Activated naive CD8-positive, alpha-beta T cell (primary cell): ENCODE measurements around the gene C1orf87.

ENCODE experiments used
- H3K27ac Mint-ChIP-seq: one replicate; pipeline ENCODE4 v1.8.0; 2021; ENCODE audit warnings: mixed read lengths
- H3K27me3 Mint-ChIP-seq: one replicate; pipeline ENCODE4 v1.8.0; 2021; ENCODE audit warnings: mixed read lengths
- H3K36me3 Mint-ChIP-seq: one replicate; pipeline ENCODE4 v1.8.0; 2021; ENCODE audit warnings: mixed read lengths
- H3K4me1 Mint-ChIP-seq: one replicate; pipeline ENCODE4 v1.8.0; 2021; ENCODE audit warnings: low read depth, mixed read lengths
- H3K4me3 Mint-ChIP-seq: one replicate; pipeline ENCODE4 v1.8.0; 2021; ENCODE audit warnings: mild to moderate bottlenecking, mixed read lengths
- H3K9me3 Mint-ChIP-seq: one replicate; pipeline ENCODE4 v1.8.0; 2021; ENCODE audit warnings: low read depth, mixed read lengths

Gene C1orf87

DNA sequence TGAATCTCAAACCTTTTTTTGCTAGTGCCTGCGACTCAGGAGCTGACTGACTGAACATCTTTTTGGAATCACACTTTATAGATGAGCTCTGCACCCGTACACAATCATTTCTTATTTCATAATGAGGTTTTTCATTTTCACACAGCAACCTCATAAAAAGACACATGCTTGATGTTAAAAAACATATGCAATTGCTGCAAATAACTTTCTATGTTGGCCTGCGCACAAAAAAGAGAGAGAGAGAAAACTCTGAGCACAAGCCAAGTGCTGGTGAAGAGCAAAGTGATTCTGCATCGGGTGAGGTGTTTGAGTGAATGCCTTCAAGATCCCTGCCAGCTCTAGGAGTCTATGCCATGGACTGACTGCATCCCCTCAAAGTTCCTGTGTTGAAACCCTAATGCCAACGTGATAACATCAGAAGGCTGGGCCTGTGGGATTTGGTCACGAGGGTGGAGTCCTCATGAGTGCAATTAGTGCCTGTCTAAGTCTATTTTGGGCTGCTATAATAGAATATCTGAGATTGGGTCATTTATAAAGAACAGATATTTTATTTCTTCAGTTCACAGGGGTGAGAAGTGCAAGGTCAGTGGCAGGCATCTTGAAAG, 36.6 kb downstream of the C1orf87 start:
- no peaks in the 10 kb centered on the region for H3K36me3 Mint-ChIP-seq
- no peaks in the 10 kb centered on the region for H3K4me1 Mint-ChIP-seq
- no peak overlapping the region for H3K4me3 Mint-ChIP-seq
- no peak overlapping the region for H3K27ac Mint-ChIP-seq
- no peaks in the 10 kb centered on the region for H3K27me3 Mint-ChIP-seq
- H3K9me3 Mint-ChIP-seq = no peaks in the 10 kb centered on the region

DNA sequence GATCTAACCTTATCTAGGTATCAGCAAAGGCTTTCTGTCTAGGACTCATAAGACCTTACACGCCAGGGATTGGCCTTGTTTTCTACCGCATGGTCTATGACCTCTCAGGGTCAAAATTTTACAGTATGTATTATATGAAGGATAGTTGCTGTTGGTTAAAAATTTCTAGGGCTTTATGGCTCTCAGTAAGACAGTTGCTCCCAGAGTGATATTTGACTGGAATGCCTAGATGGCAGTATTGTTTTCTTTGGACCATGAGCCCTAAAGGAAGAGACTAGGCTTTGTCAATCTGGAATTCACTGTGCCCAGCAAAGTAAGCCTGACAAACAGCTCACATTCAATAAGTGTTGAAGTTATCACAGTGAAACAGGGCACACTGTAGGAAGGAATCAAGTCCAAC, 37.6 kb downstream of the C1orf87 start:
- Mint-ChIP-seq H3K4me1 (no peaks in the 10 kb centered on the region), H3K27ac (no peak overlapping the region), H3K9me3 (no peaks in the 10 kb centered on the region), H3K4me3 (no peak overlapping the region), H3K27me3 (no peaks in the 10 kb centered on the region), H3K36me3 (no peaks in the 10 kb centered on the region)

DNA sequence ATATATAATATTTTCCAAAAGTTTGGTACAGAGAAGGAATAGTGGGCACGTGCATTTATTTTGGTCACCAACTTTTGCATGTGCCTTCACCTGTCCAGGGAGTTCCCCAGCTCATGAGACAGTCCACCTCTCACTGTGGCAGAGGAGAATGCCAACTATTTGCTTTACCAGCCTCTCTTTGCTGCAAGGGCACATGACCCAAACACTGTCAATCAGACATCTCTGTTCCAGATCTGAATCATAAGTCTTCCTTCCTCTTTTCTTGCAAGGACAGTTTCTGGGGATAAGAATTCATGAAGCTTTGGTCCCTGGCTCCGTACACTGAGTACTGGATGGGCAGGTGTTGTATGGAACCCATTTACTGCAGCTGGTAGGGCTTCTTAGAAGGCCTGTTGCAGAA, 38.6 kb downstream of the C1orf87 start:
- Mint-ChIP-seq H3K36me3 (no peaks in the 10 kb centered on the region), H3K4me1 (no peaks in the 10 kb centered on the region), H3K4me3 (no peak overlapping the region), H3K9me3 (no peaks in the 10 kb centered on the region), H3K27ac (no peak overlapping the region), H3K27me3 (no peaks in the 10 kb centered on the region)

DNA sequence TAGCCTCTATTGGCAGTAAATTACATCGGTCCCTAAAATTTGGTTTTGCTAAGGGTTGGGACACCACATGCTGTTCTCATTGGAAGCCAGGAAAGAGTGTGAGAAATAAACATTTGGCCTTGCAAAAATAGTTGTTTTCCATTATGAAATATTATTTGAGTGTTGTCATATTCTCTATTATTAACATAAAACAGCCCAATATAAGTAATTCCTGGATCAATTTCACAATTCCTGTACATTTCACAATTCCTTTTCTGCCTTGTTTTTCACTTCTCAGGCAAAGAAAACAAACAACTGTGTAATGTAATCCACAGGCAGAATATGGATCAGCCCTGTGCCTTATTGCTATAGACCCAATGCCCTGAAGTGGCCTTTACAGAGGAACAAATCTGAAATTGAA, 40.5 kb downstream of the C1orf87 start:
- no peaks in the 10 kb centered on the region for H3K4me1 Mint-ChIP-seq
- peaks cover 7% of the 10 kb centered on the region for H3K27me3 Mint-ChIP-seq
- H3K27ac Mint-ChIP-seq = no peak overlapping the region
- no peaks in the 10 kb centered on the region for H3K36me3 Mint-ChIP-seq
- H3K9me3 Mint-ChIP-seq = no peaks in the 10 kb centered on the region
- H3K4me3 Mint-ChIP-seq = no peak overlapping the region

DNA sequence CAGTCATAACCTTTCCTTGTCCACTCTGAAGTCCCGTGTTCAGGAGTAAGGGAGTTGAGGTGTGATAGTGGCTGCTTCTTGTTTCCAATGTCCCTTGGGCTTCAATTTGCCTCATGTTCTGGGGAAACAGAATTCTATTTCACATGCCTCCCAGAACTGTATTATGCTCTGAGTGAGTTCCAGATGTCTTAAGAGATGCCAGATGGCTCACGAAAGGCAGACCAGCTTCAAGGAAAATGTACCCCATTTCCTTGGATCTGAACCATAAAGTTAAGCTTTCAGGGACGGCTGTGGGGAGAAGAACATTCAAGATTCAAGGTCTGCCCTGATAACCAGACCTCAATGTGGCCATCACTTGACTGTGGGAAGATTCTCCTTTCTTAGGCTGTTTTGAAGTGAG, 42.4 kb downstream of the C1orf87 start:
- no peaks in the 10 kb centered on the region for H3K4me1 Mint-ChIP-seq
- H3K4me3 Mint-ChIP-seq = no peak overlapping the region
- H3K36me3 Mint-ChIP-seq = no peaks in the 10 kb centered on the region
- peaks cover 8% of the 10 kb centered on the region for H3K27me3 Mint-ChIP-seq
- H3K27ac Mint-ChIP-seq = no peak overlapping the region
- H3K9me3 Mint-ChIP-seq = no peaks in the 10 kb centered on the region

DNA sequence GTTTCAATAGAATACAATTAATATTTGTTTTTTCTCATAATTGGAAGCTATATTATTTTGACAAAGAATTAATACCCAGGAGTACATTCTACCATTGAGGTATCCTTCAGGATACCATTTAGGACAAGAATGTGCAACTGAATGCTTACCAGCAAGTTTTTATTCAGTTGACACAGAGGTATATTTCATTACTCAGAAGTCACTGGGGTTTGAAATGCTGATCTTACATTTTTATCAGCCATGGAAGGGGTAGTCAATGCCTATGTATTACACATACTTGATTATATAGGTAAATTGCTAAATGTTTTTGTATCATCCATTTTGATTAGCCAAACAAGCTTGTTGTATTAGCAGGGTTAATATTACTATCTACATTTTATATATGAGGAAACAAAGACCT, 48.0 kb downstream of the C1orf87 start:
- H3K4me3 Mint-ChIP-seq = no peak overlapping the region
- H3K27ac Mint-ChIP-seq = no peak overlapping the region

DNA sequence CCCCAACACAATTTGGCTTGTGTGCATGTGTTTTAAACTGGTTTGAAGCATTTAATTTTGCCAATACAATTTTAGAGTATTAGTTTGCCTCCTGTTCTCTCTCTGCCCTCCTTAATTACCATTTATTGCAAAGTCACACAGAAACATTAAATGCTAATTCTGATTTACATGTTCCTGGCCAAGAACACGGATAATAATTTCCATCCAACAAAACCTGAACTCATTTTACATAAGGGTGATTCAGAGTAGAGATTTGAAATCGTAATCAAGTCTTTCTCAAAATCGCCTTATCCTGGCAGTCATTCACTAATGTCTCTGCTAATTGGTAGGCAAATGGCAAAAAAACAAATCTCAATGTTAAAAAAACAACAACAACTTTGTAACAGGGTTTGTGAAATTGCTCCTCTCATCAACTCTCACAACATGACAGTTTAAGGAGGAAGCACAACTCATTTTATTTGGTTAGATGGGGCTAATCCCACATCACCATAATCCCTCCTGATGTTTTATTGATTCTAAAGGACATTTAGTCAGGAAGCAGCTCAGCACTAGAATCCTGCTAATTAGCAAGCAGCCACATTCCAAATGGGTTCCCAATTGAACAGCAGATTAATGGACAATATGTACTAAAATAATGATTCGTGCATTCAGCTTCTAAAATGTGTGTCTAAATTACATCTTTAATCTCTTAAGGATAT, 55.9 kb downstream of the C1orf87 start:
- Mint-ChIP-seq H3K9me3 (no peaks in the 10 kb centered on the region), H3K27me3 (no peaks in the 10 kb centered on the region), H3K4me1 (no peaks in the 10 kb centered on the region), H3K27ac (no peak overlapping the region), H3K36me3 (peaks cover 2% of the 10 kb centered on the region), H3K4me3 (no peak overlapping the region)

More for the DNA sequence above, 48.0 kb downstream of the C1orf87 start:
- no peaks in the 10 kb centered on the region for H3K4me1 Mint-ChIP-seq
- H3K36me3 Mint-ChIP-seq = peaks cover 2% of the 10 kb centered on the region
- H3K9me3 Mint-ChIP-seq = no peaks in the 10 kb centered on the region
- H3K27me3 Mint-ChIP-seq = peaks cover 8% of the 10 kb centered on the region

DNA sequence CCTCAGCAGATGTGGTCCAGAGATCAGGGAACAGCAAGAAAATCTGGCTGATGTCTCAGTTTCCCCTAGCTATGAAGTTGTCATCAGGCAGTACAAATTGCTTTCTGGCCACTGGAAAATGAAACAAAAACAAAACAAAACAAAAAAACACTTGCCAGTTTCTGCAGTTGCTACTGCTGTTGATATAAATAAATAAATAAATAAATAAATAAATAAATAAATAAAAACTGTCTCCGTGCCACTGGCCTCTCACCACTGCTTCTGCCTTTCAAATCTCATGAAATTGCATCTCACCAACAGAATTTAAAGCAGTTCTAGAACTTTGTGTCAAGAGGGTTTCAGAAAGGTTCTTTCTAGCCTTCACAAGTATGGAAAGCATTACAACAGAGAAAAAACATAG, 62.9 kb downstream of the C1orf87 start:
- no peaks in the 10 kb centered on the region for H3K4me1 Mint-ChIP-seq
- H3K36me3 Mint-ChIP-seq = no peaks in the 10 kb centered on the region
- peaks cover 7% of the 10 kb centered on the region for H3K27me3 Mint-ChIP-seq
- H3K9me3 Mint-ChIP-seq = no peaks in the 10 kb centered on the region
- H3K27ac Mint-ChIP-seq = no peak overlapping the region
- H3K4me3 Mint-ChIP-seq = no peak overlapping the region

DNA sequence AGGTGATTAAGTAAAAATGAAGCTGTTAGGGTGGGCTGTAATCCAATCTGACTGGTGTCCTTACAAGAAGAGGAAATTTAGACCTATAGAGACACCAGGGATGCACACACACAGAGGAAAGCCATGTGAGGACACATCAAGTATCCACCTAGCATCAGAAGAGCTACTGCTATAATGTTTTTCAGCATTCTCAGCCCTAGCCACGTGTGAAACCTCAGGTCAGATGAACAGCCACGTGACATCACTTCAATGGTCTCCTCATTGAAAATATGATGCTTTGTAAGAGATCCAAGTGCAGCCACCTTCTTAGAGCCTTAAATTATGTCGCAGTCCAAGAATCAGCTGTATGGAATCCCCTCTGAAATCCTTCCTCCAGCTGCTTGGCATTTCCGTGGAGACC, 65.1 kb downstream of the C1orf87 start:
- no peaks in the 10 kb centered on the region for H3K4me1 Mint-ChIP-seq
- no peak overlapping the region for H3K27ac Mint-ChIP-seq
- no peak overlapping the region for H3K4me3 Mint-ChIP-seq
- no peaks in the 10 kb centered on the region for H3K36me3 Mint-ChIP-seq
- H3K27me3 Mint-ChIP-seq = peaks cover 10% of the 10 kb centered on the region
- H3K9me3 Mint-ChIP-seq = no peaks in the 10 kb centered on the region

DNA sequence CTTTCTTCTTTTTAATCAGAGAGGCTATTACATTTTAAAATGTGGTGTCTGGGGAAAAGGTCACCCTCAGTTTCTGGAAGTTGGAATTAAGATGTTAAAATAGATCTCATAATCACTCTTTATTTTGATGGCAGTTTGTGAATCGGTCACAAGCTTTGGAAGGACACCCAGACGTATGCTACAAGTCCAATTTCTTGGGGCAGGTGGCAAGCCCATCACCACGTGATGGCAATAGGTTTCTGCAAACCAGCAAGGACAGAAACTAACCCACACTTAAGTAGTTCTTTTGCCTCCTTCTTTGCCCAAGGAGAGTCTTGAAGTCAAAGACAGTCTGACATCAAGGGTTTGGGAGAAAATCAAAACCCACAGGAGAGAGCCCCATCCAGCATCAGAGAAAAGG, 72.9 kb downstream of the C1orf87 start:
- Mint-ChIP-seq H3K27me3 (peaks cover 7% of the 10 kb centered on the region), H3K4me3 (no peak overlapping the region), H3K27ac (no peak overlapping the region), H3K36me3 (no peaks in the 10 kb centered on the region), H3K9me3 (no peaks in the 10 kb centered on the region), H3K4me1 (no peaks in the 10 kb centered on the region)

DNA sequence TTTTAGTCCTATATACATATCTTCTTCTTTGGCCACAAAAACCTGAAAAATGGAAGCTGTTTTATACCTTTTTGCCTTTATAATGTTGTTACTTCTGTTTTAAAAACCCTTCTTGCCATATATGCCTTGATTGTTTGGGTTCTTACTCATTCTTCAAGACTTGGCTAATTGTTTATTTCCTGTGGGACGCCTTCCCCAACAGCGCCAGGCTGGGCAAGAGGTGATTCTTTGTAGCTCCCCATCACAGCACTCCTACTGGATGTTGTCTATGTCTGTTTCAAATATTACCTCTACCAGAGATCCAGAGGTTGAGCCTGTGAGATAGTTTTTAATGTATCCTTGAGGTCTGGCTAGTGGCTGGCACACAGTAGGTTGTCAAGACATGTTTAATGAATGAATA, 73.8 kb downstream of the C1orf87 start:
- peaks cover 9% of the 10 kb centered on the region for H3K27me3 Mint-ChIP-seq
- no peak overlapping the region for H3K27ac Mint-ChIP-seq
- H3K4me1 Mint-ChIP-seq = no peaks in the 10 kb centered on the region
- H3K4me3 Mint-ChIP-seq = no peak overlapping the region
- H3K36me3 Mint-ChIP-seq = no peaks in the 10 kb centered on the region
- H3K9me3 Mint-ChIP-seq = no peaks in the 10 kb centered on the region

DNA sequence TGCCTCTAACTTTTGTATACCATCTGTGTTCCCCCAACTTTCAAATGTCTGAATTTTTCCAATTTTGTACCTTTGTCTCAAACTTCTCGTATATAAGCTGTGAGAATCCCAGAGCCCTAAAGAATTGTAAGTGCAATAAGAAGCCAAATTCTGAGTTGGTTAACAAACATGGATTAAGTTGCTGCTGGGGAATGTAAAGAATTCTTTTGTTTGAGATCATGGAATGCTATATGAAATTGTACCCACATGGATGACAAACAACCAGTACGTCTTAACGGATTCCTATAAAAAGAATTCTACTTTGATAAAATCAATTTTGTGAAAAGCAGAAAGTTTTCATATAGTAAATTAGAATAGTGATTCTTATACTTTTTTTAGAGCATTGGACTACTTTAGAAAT, 74.6 kb downstream of the C1orf87 start:
- H3K9me3 Mint-ChIP-seq = no peaks in the 10 kb centered on the region
- no peaks in the 10 kb centered on the region for H3K4me1 Mint-ChIP-seq
- H3K27me3 Mint-ChIP-seq = peaks cover 10% of the 10 kb centered on the region
- no peaks in the 10 kb centered on the region for H3K36me3 Mint-ChIP-seq
- no peak overlapping the region for H3K4me3 Mint-ChIP-seq
- no peak overlapping the region for H3K27ac Mint-ChIP-seq

DNA sequence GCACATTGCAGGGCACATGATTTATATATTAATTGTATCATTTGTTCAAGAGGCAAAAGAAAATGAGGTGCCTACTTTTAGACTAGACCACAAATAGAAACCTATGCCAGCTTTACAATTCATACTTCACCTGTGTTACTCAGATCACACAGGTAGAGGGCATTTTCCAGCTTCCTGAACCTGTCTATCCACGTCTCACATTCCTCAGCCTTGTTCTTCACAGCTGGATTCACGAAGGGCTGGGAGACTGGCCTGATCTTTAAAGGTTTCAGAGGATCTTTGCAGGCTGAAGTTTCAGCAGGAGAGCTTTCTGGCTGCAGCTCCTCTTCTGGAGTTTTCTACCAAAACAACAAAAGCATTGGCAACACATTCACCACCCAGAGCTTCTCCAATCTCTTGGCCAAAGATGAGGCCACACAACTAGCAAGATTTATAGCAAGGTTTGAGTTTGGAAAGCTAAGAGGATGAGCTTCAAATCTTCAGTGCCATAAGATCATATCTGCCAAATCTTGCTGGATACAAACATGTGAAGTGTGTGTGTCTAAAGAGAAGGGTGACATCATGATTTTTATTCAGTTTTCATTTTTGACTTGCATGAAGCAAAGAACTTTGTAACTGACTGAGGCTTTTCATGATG, 76.0 kb downstream of the C1orf87 start:
- peaks cover 10% of the 10 kb centered on the region for H3K27me3 Mint-ChIP-seq

DNA sequence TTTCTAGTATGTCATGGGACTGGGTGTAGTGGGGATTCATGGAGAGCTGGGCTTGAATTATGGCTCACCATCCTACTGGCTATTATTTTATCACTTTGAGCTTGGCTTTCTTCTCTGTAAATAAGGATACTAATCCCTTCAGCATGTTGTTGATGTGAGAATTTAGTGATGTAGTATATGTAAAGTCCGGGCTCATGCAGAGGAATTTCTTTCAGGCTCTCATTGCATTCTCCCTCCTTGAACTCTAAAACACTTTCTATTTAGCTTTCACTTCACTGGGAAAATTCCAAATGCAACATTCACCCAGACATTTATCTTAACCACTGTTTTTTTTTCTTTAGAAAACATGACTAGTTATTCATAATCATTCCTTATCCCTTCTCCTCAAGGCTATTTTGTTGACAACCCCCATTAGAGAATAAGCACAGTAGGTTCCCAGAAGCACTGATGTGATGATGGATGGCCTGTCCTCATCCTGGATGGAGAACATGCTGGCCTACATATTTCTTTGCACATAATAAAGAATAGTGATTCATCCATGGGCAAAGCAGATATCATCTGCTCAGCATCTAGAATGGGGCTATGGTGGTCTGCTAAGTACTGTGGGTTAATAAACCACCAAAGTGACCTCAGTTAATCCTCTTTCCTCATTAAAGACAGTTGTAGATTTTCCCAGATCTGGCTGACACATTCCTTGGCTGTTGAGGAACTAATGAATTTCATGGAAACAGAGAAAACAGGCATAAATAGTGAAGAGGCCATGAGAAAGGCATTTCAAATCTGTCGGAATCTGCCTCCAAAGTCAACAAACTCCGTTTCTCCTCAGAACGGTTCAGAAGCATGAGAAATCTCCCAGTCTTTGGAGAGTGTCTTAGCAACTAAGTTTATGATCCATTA, 79.0 kb downstream of the C1orf87 start:
- Mint-ChIP-seq H3K27me3 (peaks cover 10% of the 10 kb centered on the region), H3K4me3 (no peak overlapping the region), H3K4me1 (no peaks in the 10 kb centered on the region), H3K9me3 (no peaks in the 10 kb centered on the region), H3K36me3 (no peaks in the 10 kb centered on the region), H3K27ac (no peak overlapping the region)

More for the DNA sequence above, 76.0 kb downstream of the C1orf87 start:
- Mint-ChIP-seq H3K4me1 (no peaks in the 10 kb centered on the region), H3K9me3 (no peaks in the 10 kb centered on the region), H3K27ac (no peak overlapping the region), H3K4me3 (no peak overlapping the region), H3K36me3 (no peaks in the 10 kb centered on the region)
